GM12878 (cell line): Measurements from ENCODE around the gene ADCY6. TPM values are rescaled to one million over a fixed set of nuclear protein-coding genes. Genes with fewer than 3 reads are reported as not detected.

Source experiments
- CBX3 ChIP-seq: fragments of 200-600 bp; sonication (generic); IDR thresholded peaks from 2 replicates; pipeline ENCODE4 v1.6.1; 2016; ENCODE audit warnings: low read depth, borderline replicate concordance
- NR2F1 ChIP-seq: fragments of 450-650 bp; conservative IDR thresholded peaks from 2 replicates; pipeline ENCODE4 v1.6.1; 2017; ENCODE audit warnings: mild to moderate bottlenecking
- PRDM15 ChIP-seq: fragments of 450-650 bp; formaldehyde crosslinking; IDR thresholded peaks from 2 replicates; pipeline ENCODE4 v1.4.0; 2020; ENCODE audit warnings: mild to moderate bottlenecking, moderate library complexity
- SIX5 ChIP-seq: IDR thresholded peaks from 2 replicates; pipeline ENCODE4 v1.6.1; 2011; ENCODE audit warnings: mild to moderate bottlenecking, low read depth, low read length, moderate library complexity; ENCODE audit not compliant: severe bottlenecking
- SP1 ChIP-seq: IDR thresholded peaks from one replicate; pipeline ENCODE4 v1.6.1; 2011; ENCODE audit warnings: low read depth, low read length
- TARDBP ChIP-seq: IDR thresholded peaks from 2 replicates; pipeline ENCODE4 v1.6.1; 2016; ENCODE audit warnings: borderline replicate concordance
- TCF3 ChIP-seq: IDR thresholded peaks from 2 replicates; pipeline ENCODE4 v1.6.1; 2012; ENCODE audit warnings: low read depth, mild to moderate bottlenecking, low read length, borderline replicate concordance; ENCODE audit not compliant: insufficient read depth
- ZBTB33 ChIP-seq: fragments of 450-650 bp; IDR thresholded peaks from 2 replicates; pipeline ENCODE4 v1.6.1; 2017; ENCODE audit warnings: mild to moderate bottlenecking
- polyA plus RNA-seq, 11 experiments: library from polyadenylated mRNA; depleted of rRNA in 4 of 11; unstranded in 6 of 11; stranded (reverse) in 5 of 11; fragments of >200 nt; fragmentation: Nextera tagmentation in 4 of 11; fragmentation: Illumina TruSeq in 1 of 11; extraction: Ambion mirVana in 4 of 11; extraction: Trizol in 1 of 11; gene quantifications; 1 replicate in 1 of 11; 2 replicates in 10 of 11; pipeline versions ENCODE4 v1.2.1 to v1.2.3, GENCODE V29; 2011 to 2016; ENCODE audit warnings: inconsistent platforms in 2 of 11, missing spikeins in 2 of 11, low read depth in 1 of 11
- total RNA-seq, 4 experiments: library from RNA; depleted of rRNA in 3 of 4; stranded (reverse); fragments of >200 nt in 3 of 4; fragmentation: Illumina TruSeq in 1 of 4; extraction: Trizol in 1 of 4; gene quantifications; 2 replicates each; pipeline versions ENCODE4 v1.2.1 to v1.2.3, GENCODE V29; 2013 to 2021
- TF ChIP-seq, protein P1 (sequence below): fragments of 450-650 bp; IDR thresholded peaks from 2 replicates; pipeline ENCODE4 v1.6.1; 2018; ENCODE audit warnings: borderline replicate concordance, mild to moderate bottlenecking; ENCODE audit not compliant: partially characterized antibody
- TF ChIP-seq, protein P2 (sequence below): fragments of 450-650 bp; IDR thresholded peaks from 2 replicates; pipeline ENCODE4 v1.6.1; 2017; ENCODE audit warnings: mild to moderate bottlenecking, low read depth, inconsistent platforms; ENCODE audit not compliant: poor library complexity, severe bottlenecking
- TF ChIP-seq, protein P3 (sequence below): fragments of 450-650 bp; IDR thresholded peaks from 2 replicates; pipeline ENCODE4 v1.6.1; 2017; ENCODE audit warnings: borderline replicate concordance
- TF ChIP-seq, protein P4 (sequence below): fragments of 450-650 bp; formaldehyde crosslinking; IDR thresholded peaks from 2 replicates; pipeline ENCODE4 v1.5.0; 2022; ENCODE audit warnings: mild to moderate bottlenecking, missing genetic modification characterization

Gene ADCY6
- total and polyA plus RNA-seq, 10 of the 15 experiments (the other 5 are each of a cell fraction or from before 2014, with no cell fraction given) = 0.03 to 2.0 (median 0.14) TPM; not detected in 1

DNA sequence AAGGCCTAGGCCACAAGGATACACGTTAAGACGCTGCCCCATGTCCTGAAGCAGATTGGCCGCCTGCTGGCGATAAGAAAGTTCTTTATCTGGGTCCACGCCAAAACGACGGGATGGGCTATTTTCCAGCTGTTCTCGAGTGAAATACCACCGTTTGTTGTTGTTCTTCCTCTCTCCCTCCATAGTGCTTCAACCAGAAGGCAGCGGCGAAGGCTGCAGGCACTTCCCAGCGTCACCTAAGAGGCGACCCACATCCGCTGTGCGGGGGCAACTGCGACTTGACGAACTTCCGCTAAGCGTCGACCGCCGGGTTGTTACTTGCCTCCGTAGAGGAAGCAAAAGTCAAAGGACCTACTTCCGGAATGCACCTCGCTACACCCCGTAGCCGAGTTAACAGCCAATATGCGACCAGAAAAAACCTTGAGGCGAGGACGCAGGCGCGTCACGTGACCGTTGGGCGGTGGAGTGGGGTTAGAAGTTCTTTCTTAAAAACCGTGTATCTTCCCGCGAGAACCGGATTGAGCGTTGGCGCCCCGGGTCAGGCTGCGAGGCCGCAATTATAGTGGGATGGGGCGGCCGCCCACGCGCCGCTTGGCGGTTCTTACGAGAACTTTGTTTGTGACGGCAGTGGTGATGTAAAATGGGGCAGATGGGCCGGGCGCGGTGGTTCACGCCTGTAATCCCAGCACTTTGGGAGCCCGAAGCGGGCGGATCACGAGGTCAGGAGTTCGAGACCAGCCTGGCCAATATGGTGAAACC, 72.2 kb downstream of the ADCY6 start, which contains the start of gene CCNT1 (continued):
- TF ChIP-seq PRDM15 (CRISPR knock-in tag) (peak; percentile 93), SIX5 (peak; percentile 63), TARDBP (peak; percentile 58), CBX3 (no peak), SP1 (peak; percentile 50), ZBTB33 (0 out of 2 replicates have a peak, but pooled peaks have one; percentile 7), NR2F1 (peak; percentile 96), TCF3 (peak; percentile 55; the same call in 1 of the 2 replicates)
- TF ChIP-seq, protein P1, sequence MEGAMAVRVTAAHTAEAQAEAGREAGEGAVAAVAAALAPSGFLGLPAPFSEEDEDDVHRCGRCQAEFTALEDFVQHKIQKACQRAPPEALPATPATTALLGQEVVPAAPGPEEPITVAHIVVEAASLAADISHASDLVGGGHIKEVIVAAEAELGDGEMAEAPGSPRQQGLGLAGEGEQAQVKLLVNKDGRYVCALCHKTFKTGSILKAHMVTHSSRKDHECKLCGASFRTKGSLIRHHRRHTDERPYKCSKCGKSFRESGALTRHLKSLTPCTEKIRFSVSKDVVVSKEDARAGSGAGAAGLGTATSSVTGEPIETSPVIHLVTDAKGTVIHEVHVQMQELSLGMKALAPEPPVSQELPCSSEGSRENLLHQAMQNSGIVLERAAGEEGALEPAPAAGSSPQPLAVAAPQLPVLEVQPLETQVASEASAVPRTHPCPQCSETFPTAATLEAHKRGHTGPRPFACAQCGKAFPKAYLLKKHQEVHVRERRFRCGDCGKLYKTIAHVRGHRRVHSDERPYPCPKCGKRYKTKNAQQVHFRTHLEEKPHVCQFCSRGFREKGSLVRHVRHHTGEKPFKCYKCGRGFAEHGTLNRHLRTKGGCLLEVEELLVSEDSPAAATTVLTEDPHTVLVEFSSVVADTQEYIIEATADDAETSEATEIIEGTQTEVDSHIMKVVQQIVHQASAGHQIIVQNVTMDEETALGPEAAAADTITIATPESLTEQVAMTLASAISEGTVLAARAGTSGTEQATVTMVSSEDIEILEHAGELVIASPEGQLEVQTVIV = peak; percentile 61
- TF ChIP-seq, protein P2, sequence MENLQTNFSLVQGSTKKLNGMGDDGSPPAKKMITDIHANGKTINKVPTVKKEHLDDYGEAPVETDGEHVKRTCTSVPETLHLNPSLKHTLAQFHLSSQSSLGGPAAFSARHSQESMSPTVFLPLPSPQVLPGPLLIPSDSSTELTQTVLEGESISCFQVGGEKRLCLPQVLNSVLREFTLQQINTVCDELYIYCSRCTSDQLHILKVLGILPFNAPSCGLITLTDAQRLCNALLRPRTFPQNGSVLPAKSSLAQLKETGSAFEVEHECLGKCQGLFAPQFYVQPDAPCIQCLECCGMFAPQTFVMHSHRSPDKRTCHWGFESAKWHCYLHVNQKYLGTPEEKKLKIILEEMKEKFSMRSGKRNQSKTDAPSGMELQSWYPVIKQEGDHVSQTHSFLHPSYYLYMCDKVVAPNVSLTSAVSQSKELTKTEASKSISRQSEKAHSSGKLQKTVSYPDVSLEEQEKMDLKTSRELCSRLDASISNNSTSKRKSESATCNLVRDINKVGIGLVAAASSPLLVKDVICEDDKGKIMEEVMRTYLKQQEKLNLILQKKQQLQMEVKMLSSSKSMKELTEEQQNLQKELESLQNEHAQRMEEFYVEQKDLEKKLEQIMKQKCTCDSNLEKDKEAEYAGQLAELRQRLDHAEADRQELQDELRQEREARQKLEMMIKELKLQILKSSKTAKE = peak; percentile 14
- TF ChIP-seq, protein P3, sequence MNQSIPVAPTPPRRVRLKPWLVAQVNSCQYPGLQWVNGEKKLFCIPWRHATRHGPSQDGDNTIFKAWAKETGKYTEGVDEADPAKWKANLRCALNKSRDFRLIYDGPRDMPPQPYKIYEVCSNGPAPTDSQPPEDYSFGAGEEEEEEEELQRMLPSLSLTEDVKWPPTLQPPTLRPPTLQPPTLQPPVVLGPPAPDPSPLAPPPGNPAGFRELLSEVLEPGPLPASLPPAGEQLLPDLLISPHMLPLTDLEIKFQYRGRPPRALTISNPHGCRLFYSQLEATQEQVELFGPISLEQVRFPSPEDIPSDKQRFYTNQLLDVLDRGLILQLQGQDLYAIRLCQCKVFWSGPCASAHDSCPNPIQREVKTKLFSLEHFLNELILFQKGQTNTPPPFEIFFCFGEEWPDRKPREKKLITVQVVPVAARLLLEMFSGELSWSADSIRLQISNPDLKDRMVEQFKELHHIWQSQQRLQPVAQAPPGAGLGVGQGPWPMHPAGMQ = peak; percentile 75
- TF ChIP-seq, protein P4, sequence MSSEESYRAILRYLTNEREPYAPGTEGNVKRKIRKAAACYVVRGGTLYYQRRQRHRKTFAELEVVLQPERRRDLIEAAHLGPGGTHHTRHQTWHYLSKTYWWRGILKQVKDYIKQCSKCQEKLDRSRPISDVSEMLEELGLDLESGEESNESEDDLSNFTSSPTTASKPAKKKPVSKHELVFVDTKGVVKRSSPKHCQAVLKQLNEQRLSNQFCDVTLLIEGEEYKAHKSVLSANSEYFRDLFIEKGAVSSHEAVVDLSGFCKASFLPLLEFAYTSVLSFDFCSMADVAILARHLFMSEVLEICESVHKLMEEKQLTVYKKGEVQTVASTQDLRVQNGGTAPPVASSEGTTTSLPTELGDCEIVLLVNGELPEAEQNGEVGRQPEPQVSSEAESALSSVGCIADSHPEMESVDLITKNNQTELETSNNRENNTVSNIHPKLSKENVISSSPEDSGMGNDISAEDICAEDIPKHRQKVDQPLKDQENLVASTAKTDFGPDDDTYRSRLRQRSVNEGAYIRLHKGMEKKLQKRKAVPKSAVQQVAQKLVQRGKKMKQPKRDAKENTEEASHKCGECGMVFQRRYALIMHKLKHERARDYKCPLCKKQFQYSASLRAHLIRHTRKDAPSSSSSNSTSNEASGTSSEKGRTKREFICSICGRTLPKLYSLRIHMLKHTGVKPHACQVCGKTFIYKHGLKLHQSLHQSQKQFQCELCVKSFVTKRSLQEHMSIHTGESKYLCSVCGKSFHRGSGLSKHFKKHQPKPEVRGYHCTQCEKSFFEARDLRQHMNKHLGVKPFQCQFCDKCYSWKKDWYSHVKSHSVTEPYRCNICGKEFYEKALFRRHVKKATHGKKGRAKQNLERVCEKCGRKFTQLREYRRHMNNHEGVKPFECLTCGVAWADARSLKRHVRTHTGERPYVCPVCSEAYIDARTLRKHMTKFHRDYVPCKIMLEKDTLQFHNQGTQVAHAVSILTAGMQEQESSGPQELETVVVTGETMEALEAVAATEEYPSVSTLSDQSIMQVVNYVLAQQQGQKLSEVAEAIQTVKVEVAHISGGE = peak; percentile 76
